HG02763 (cell line): ENCODE measurements around the gene PHLDA2.
A peak's percentile ranks its signal among the peaks of the same experiment; 100 is the strongest.

Experiments
- ATAC-seq: cut with Tn5 transposase; IDR thresholded peaks from one replicate; pipeline ENCODE4 v1.9.1; 2021; ENCODE audit warnings: mild to moderate bottlenecking, moderate library complexity; ENCODE audit not compliant: unreplicated experiment

PHLDA2 gene

DNA sequence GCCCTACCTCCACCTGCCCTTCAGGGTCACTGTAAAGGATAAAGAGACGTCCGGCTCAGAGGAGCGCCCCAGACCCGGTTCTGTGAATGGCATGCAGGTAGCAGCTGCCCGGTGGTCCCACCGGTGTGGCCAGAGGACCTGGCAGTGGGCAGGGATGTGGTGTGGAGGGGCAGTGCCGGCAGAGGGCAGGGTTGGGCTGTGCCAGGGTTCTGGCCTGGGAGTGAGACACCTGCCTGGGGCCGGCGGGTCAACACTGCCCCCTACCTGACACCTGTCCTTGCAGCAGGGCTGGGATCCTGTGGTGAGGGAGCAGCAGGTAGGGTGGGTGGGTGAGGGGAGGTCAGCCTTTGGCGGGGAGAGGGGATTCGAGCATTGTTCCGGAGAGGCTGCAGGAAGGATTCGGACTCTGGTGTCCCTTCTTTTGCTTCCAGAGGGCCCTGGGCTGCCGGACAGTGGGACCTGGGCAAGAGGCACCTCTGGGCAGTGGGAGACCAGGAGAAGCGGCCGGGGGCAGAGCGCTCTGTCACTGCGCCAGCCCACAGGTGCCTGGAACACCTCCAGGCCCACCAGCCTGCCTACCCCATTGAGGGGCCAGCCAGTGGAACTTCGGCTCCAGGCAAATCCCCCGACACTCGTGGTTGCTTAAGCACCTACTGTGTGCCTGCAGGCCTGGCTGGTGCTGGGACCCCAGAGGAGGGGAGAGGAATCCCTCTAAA is 1.6 kb upstream of the PHLDA2 start:
- peak; percentile 44 for ATAC-seq

- ATAC-seq = peak; percentile 24
Observed at GRCh38 chr11:2929950-2930703, 907 bp upstream of the PHLDA2 start.

GRCh38 chr11:2929531-2929949 is 320 bp upstream of the PHLDA2 start:
- ATAC-seq = no peak

GRCh38 chr11:2927851-2928604 is 1.2 kb downstream of the PHLDA2 start:
- ATAC-seq = no peak

- no peak for ATAC-seq
Observed at GRCh38 chr11:2927121-2927800, 2.0 kb downstream of the PHLDA2 start.

- no peak for ATAC-seq
Observed at GRCh38 chr11:2926611-2927051, 2.6 kb downstream of the PHLDA2 start.

- no peak for ATAC-seq
Observed at GRCh38 chr11:2924821-2925675, 4.2 kb downstream of the PHLDA2 start.

- ATAC-seq = no peak
Observed at GRCh38 chr11:2924381-2924780, 4.8 kb downstream of the PHLDA2 start.

- no peak for ATAC-seq
Observed at GRCh38 chr11:2923446-2924375, 5.5 kb downstream of the PHLDA2 start.

DNA sequence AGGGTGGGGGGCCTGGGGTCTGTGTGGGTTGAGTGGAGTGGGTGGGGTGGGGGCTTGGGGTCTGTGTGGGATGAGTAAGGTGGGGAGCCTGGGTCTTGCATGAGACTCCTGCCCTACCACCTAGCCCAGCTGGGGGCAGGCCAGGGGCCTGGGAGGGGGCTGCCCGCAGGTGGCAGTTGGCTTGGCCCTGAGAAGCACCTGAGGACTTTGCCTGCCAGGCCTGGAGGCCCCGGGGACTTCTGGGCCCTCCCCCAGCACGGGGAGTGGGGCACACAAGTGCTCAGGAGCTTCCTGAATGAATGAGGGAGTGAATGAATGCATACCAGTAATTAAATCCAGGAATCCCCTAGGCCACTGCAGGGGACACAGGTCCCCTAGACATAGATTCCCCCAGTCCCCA is 6.6 kb downstream of the PHLDA2 start:
- ATAC-seq = no peak

DNA sequence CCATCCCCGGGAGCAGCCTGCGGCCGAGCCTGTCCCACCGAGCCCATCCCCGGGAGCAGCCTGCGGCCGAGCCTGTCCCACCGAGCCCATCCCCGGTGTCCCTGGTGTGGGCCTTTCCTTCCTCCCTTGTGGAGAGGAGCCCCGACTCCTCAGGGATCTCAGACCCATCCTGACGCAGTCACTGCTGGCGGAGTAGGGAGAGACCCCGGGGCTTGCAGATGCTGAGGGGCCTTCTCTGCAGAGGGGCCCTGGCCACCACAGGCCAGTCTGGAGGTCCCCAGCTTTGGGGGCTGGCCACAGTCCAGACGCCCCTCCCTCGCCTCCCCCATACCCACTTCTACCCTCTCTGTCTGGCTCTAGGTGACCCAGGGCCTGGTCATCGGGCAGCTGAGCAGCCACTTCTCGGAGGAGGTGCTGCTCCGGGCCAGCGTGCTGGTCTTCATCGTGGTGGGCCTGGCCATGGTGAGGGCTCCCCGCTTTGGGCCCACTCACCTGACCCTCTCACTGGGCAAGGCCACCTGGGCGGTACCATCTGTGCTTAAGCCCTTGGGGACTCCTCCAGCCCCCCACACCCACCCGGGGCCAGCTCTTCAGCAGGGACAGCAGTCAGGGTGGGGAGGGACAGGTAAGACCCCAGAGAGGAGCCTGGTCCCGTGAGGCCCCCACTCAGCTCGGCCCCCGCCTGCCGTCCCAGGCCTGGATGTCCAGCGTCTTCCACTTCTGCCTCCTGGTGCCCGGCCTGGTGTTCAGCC is 7.3 kb downstream of the PHLDA2 start:
- ATAC-seq = no peak

- no peak for ATAC-seq
Observed at GRCh38 chr11:2921261-2921660, 8.0 kb downstream of the PHLDA2 start.

DNA sequence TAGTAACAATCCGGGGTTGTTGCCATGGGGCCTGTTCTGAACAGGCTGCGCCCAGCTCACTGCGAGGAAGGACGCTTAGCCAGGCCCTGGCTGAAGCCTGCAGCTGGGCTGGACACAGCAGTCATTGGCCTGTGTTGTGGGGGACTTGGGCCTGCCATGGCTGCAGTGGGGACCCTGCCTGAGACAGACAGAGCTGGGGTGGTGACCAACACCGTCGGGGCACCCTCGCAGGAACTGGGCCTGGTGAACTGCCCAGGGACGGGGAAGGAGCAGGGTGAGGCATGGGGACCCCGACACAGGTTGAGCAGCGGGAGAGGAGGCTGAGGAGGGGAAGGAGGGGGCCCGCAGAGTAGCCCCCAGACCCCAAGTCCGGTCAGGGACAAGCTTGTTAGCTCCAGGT is 8.9 kb downstream of the PHLDA2 start:
- ATAC-seq = no peak

- ATAC-seq = no peak
Observed at GRCh38 chr11:2919837-2920236, 9.4 kb downstream of the PHLDA2 start.

GRCh38 chr11:2919188-2919587 is 10.0 kb downstream of the PHLDA2 start:
- no peak for ATAC-seq

- no peak for ATAC-seq
Observed at GRCh38 chr11:2917842-2918490, 11.3 kb downstream of the PHLDA2 start.

DNA sequence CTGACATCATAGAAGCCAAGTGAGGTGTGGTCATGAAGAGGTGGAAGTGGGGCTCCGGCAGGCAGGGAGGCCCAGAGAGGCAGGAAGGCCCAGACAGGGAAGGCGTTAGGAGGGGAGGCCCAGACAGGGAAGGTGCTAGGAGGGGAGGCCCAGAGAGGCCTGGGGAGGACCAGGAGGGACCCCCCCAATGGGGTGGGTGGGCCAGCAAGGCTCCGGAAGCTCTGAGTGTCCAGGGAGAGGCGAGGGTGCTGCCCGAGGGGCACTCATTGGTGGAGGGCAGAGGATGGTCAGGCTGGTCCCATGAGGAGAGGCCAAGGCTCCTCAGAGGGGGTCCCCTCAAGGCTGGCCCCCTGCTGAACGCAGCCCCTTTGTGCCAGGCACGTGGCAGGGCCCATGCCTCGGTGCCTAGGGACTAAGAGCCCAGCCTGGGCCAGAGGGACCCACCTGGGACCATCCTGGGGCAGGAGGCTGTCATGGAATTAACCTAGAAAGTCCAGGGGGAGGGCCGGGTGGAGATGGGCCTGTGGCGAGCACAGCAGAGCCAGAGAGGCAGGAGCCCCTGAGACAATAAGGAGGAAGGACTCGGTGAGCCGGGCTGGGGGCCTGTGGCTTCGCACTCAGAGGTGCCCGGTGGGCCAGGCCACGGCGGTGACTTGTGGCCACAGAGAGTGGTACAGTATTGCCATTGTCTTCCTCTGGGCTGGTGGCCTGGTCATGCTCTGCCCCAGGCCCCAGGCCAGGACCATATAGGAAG is 12.2 kb downstream of the PHLDA2 start:
- ATAC-seq = no peak
